ENCODE data around the gene HDHD5. TPM values are rescaled to one million over a fixed set of nuclear protein-coding genes. Genes with fewer than 3 reads are reported as not detected.

The HDHD5 gene
- total and polyA plus RNA-seq, 10 donors, result 25.4 to 47.6 (median 32.3) TPM

GRCh38 chr22:17108256-17109112 lies 50.6 kb downstream of the HDHD5 start:
- intact Hi-C loops (cut with DNase I; ENCODE audit: low total_unique reads), result no loop called here
- TF ChIP-seq POLR2A (IDR thresholded peaks at IDR 0.05), result no peak
- peak in 2 of 3 donors; percentile 10 to 61 for TF ChIP-seq POLR2AphosphoS5 (IDR thresholded peaks at IDR 0.05)
- peak; percentile 81 for DNase-seq
- 95 to 97% (median 96%) methylated on average over 36 to 66 of the region's 66 CpGs for WGBS, 5 donors
- Histone ChIP-seq H3K27ac (peak overlapping the region in 6 of 8 donors; percentile 73 to 94 (median 84)), H3K9me3 (no peaks in the 10 kb centered on the region), H3K36me3 (peaks cover 2 to 87% (median 59%) of the 10 kb centered on the region in 6 donors), H3K4me1 (peaks cover 0 to 92% (median 24%) of the 10 kb centered on the region in 6 donors), H3K27me3 (replicated peaks in 1 of 7) (no peaks in the 10 kb centered on the region), H3K4me3 (peak overlapping the region in 1 of 8 donors; percentile 48)

GRCh38 chr22:17107547-17107810 lies 51.6 kb downstream of the HDHD5 start:
- whole genome bisulfite sequencing, 5 donors, result 63 to 88% (median 82%) methylated on average over 6 of the region's 6 CpGs
- DNase-seq, result peak; percentile 74
- peak overlapping the region in 7 of 8 donors; percentile 67 to 94 (median 81) for H3K27ac ChIP-seq

GRCh38 chr22:17106785-17107546 lies 52.1 kb downstream of the HDHD5 start:
- H3K27me3 ChIP-seq (replicated peaks in 1 of 7), result no peaks in the 10 kb centered on the region
- peak; percentile 86 for DNase-seq
- intact Hi-C loops (cut with DNase I; ENCODE audit: low total_unique reads), result no loop called here
- TF ChIP-seq POLR2AphosphoS5 (IDR thresholded peaks at IDR 0.05), result peak in 1 of 3 donors; percentile 70
- no peak for TF ChIP-seq POLR2A (IDR thresholded peaks at IDR 0.05)
- TF ChIP-seq CTCF (IDR thresholded peaks at IDR 0.05 in 8 of 11, conservative IDR thresholded peaks at IDR 0.05 in 3 of 11), result peak in 2 of 11 experiments; percentile 0 to 4
- H3K4me3 ChIP-seq, result peak overlapping the region in 3 of 8 donors; percentile 10 to 48 (median 19)
- H3K4me1 ChIP-seq, result peaks cover 0 to 92% (median 31%) of the 10 kb centered on the region in 6 donors
- 13 to 60% (median 39%) methylated on average over 15 of the region's 15 CpGs for WGBS, 5 donors
- peak overlapping the region in 7 of 8 donors; percentile 67 to 94 (median 81) for H3K27ac ChIP-seq
- no peaks in the 10 kb centered on the region for H3K9me3 ChIP-seq
- peaks cover 2 to 97% (median 75%) of the 10 kb centered on the region in 6 donors for H3K36me3 ChIP-seq

More at GRCh38 chr22:17107547-17107810, 51.6 kb downstream of the HDHD5 start:
- Histone ChIP-seq H3K36me3 (peaks cover 2 to 97% (median 69%) of the 10 kb centered on the region in 6 donors), H3K4me1 (peaks cover 0 to 92% (median 29%) of the 10 kb centered on the region in 6 donors), H3K27me3 (replicated peaks in 1 of 7) (no peaks in the 10 kb centered on the region), H3K4me3 (peak overlapping the region in 2 of 8 donors; percentile 19 to 48), H3K9me3 (no peaks in the 10 kb centered on the region)
- TF ChIP-seq POLR2AphosphoS5 (IDR thresholded peaks at IDR 0.05) (peak in 1 of 3 donors; percentile 21), POLR2A (IDR thresholded peaks at IDR 0.05) (no peak)
- intact Hi-C loops (cut with DNase I; ENCODE audit: low total_unique reads), result no loop called here

- Histone ChIP-seq H3K27ac (peak overlapping the region; percentile 13 to 94 (median 77)), H3K4me3 (peak overlapping the region in 3 of 8 donors; percentile 10 to 48 (median 19)), H3K4me1 (peaks cover 0 to 92% (median 32%) of the 10 kb centered on the region in 6 donors), H3K27me3 (replicated peaks in 1 of 7) (no peaks in the 10 kb centered on the region), H3K36me3 (peaks cover 2 to 97% (median 82%) of the 10 kb centered on the region in 6 donors), H3K9me3 (no peaks in the 10 kb centered on the region)
- DNase-seq, result peak; percentile 82
- WGBS, 5 donors, result 68 to 79% (median 77%) methylated on average over 12 of the region's 12 CpGs
- peak in 5 of 11 experiments; percentile 2 to 48 (median 28) for TF ChIP-seq CTCF (IDR thresholded peaks at IDR 0.05 in 8 of 11, conservative IDR thresholded peaks at IDR 0.05 in 3 of 11)
- no peak for TF ChIP-seq POLR2A (IDR thresholded peaks at IDR 0.05)
- peak in 1 of 3 donors; percentile 7 for TF ChIP-seq POLR2AphosphoS5 (IDR thresholded peaks at IDR 0.05)
- intact Hi-C loops (cut with DNase I; ENCODE audit: low total_unique reads), result no loop called here
These were observed 52.8 kb downstream of the HDHD5 start for GRCh38 chr22:17106161-17106784.
